ENCODE measurements around the gene DGAT2L6. TPM values are rescaled to one million over a fixed set of nuclear protein-coding genes. Genes with fewer than 3 reads are reported as not detected.

Gene DGAT2L6
- total RNA-seq, 4 donors from 2014 or later: 7.2 to 42.0 (median 19.0) TPM

- H3K9me3 ChIP-seq: no peaks in the 10 kb centered on the region
- DNase-seq (ENCODE audit: low spot score in 2 of 2): no peak
- no peaks in the 10 kb centered on the region for H3K27me3 ChIP-seq
- H3K4me3 ChIP-seq: no peak overlapping the region
- WGBS: 71% methylated on average over 1 of the region's 1 CpG
- TF ChIP-seq CTCF (IDR thresholded peaks at IDR 0.05) (no peak), EP300 (IDR thresholded peaks at IDR 0.05) (no peak), POLR2A (IDR thresholded peaks at IDR 0.05) (no peak), POLR2AphosphoS5 (IDR thresholded peaks at IDR 0.05) (no peak)
- H3K4me1 ChIP-seq: no peaks in the 10 kb centered on the region
- no peaks in the 10 kb centered on the region for H3K36me3 ChIP-seq
- no peak overlapping the region for H3K27ac ChIP-seq
These were observed 76.7 kb downstream of the DGAT2L6 start for GRCh38 chrX:70254063-70254400.

GRCh38 chrX:70254909-70255308, 77.6 kb downstream of the DGAT2L6 start:
- no peaks in the 10 kb centered on the region for H3K36me3 ChIP-seq
- 88% methylated on average over 3 of the region's 3 CpGs for WGBS
- no peak overlapping the region for H3K27ac ChIP-seq
- H3K27me3 ChIP-seq: no peaks in the 10 kb centered on the region
- TF ChIP-seq CTCF (IDR thresholded peaks at IDR 0.05) (no peak), POLR2AphosphoS5 (IDR thresholded peaks at IDR 0.05) (no peak), EP300 (IDR thresholded peaks at IDR 0.05) (no peak), POLR2A (IDR thresholded peaks at IDR 0.05) (no peak)
- no peaks in the 10 kb centered on the region for H3K9me3 ChIP-seq
- H3K4me3 ChIP-seq: no peak overlapping the region
- H3K4me1 ChIP-seq: no peaks in the 10 kb centered on the region
- DNase-seq (ENCODE audit: low spot score in 2 of 2): no peak

Other genes with a start within 250 kb of the DGAT2L6 start
- gene AWAT2, start 127.5 kb upstream of the DGAT2L6 start, total RNA-seq: 10 to 100 TPM in 2 of 4 donors, 1 to 10 TPM in 2; 4.7 to 23.0 (median 12.4) TPM
- not detected for gene OTUD6A, start 115.0 kb upstream of the DGAT2L6 start, total RNA-seq
- 10 to 100 TPM; 50.7 to 83.5 (median 64.6) TPM for gene IGBP1, start 44.0 kb upstream of the DGAT2L6 start, total RNA-seq
- 10 to 100 TPM in 1 of 4 donors, 1 to 10 TPM in 3; 2.7 to 13.5 (median 4.0) TPM for gene AWAT1, start 57.2 kb downstream of the DGAT2L6 start, total RNA-seq
- 1 to 10 TPM; 2.2 to 7.0 (median 4.3) TPM for gene P2RY4, start 82.7 kb downstream of the DGAT2L6 start, total RNA-seq
- gene ARR3, start 90.9 kb downstream of the DGAT2L6 start, total RNA-seq: not detected
- gene RAB41, start 104.7 kb downstream of the DGAT2L6 start, total RNA-seq: under 1 TPM in 1 of 4 donors, not detected in 3; 0.68 TPM
- gene PDZD11, start 112.4 kb downstream of the DGAT2L6 start, total RNA-seq: 10 to 100 TPM; 15.6 to 37.8 (median 30.6) TPM
- gene KIF4A, start 112.6 kb downstream of the DGAT2L6 start, total RNA-seq: 1 to 10 TPM; 1.4 to 2.3 (median 1.9) TPM
- 10 to 100 TPM; 15.8 to 68.7 (median 44.7) TPM for gene GDPD2, start 245.8 kb downstream of the DGAT2L6 start, total RNA-seq

Data from suprapubic skin (tissue), 4 donors.